IgD-negative memory B cell (primary cell): ENCODE results near the gene DSCAM. TPM values are rescaled to one million over a fixed set of nuclear protein-coding genes. Genes with fewer than 3 reads are reported as not detected.
A peak's percentile ranks its signal among the peaks of the same experiment; 100 is the strongest.

Experiments used
- H3K27ac Mint-ChIP-seq, 3 donors: one replicate each; pipeline ENCODE4 v1.8.0; 2020 to 2022; ENCODE audit warnings: mild to moderate bottlenecking in 3 of 3, mixed read lengths in 3 of 3, moderate library complexity in 1 of 3
- H3K27me3 Mint-ChIP-seq: one replicate; pipeline ENCODE4 v1.8.0; 2021; ENCODE audit warnings: mixed read lengths
- H3K36me3 Mint-ChIP-seq: one replicate; pipeline ENCODE4 v1.8.0; 2020; ENCODE audit warnings: mild to moderate bottlenecking, mixed read lengths
- H3K4me1 Mint-ChIP-seq, 3 donors: one replicate each; pipeline ENCODE4 v1.8.0; 2020 to 2022; ENCODE audit warnings: mixed read lengths in 3 of 3, mild to moderate bottlenecking in 1 of 3
- H3K4me3 Mint-ChIP-seq, 4 donors: one replicate each; pipeline ENCODE4 v1.8.0; 2020 to 2022; ENCODE audit warnings: mild to moderate bottlenecking in 4 of 4, mixed read lengths in 4 of 4, moderate library complexity in 3 of 4
- H3K9me3 Mint-ChIP-seq, 3 donors: one replicate each; pipeline ENCODE4 v1.8.0; 2020 to 2021; ENCODE audit warnings: mixed read lengths in 3 of 3, mild to moderate bottlenecking in 1 of 3
- polyA plus RNA-seq: library from polyadenylated mRNA; unstranded; fragments of 300-500 nt; fragmentation: Illumina TruSeq; gene quantifications from one replicate; pipeline ENCODE4 v1.2.3, GENCODE V29; 2021

Gene DSCAM
- polyA plus RNA-seq, 1 donor from 2014 or later, result not detected

DNA sequence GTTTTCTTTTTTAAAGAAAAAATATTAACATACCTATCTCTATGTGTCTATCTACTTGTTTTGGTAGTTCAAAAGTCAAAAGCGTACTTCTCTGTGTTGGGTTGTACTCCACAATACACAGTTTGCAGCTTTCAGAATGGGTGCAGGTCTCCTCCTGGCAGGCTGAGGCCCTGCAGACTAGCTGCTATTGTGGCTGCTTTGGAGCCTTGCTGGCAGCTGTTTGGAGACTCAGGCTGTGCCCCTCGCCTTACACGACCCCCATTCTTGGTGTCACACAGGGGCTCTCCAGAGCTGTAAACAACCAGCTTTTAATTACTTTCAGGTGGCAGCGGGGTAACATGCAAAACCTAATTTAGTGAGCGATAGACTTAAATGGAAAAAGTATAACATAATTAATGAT is 160.4 kb downstream of the DSCAM start:
- Mint-ChIP-seq H3K27ac (no peak overlapping the region), H3K9me3 (peaks cover 0 to 10% (median 5%) of the 10 kb centered on the region in 3 donors), H3K36me3 (no peaks in the 10 kb centered on the region), H3K4me3 (no peak overlapping the region), H3K27me3 (no peaks in the 10 kb centered on the region), H3K4me1 (peaks cover 0 to under 1% (median 0%) of the 10 kb centered on the region in 3 donors)

DNA sequence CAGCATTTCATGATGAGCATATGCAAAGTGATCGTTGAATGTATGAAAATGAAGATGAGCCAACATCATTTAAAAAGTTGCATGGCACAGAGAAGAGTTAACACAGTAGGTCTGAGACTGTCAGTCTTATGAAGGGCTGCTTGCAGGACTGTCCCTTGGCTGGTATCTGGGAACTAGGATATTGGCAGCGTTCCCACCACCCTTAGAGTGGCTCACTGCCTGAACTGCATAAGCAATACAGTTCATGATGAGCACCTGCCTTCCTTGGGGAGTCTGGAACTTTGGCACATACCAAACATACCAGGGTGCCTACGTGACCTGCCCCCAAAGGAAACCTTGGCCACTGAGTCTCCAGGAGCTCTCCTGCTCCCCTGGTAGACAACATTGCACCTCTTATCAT is 161.8 kb downstream of the DSCAM start:
- Mint-ChIP-seq H3K36me3 (no peaks in the 10 kb centered on the region), H3K27ac (no peak overlapping the region), H3K4me1 (peaks cover 0 to 2% (median 0%) of the 10 kb centered on the region in 3 donors), H3K9me3 (peaks cover 0 to 10% (median 5%) of the 10 kb centered on the region in 3 donors), H3K27me3 (no peaks in the 10 kb centered on the region), H3K4me3 (no peak overlapping the region)

DNA sequence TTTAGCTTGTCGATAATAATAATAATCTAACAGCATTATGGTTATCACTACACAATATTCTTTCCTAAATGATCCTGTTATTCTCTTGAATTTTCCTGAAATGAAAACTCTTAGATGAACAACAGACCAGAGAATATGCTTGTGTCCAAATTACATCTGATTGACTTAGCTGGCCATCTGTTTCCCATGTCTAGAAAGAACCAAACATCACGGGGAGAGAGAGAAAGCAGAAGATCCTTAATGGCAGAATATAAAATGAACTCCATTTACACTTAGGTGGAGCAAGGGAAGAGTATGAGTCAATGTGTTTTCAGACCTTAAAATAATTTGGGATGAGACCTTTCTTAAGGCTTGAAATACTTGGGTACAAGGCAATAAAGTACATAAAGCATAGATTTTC is 162.2 kb downstream of the DSCAM start:
- Mint-ChIP-seq H3K27me3 (no peaks in the 10 kb centered on the region), H3K36me3 (no peaks in the 10 kb centered on the region), H3K4me3 (no peak overlapping the region), H3K27ac (no peak overlapping the region), H3K9me3 (peaks cover 0 to 10% (median 5%) of the 10 kb centered on the region in 3 donors), H3K4me1 (peaks cover 0 to 2% (median 0%) of the 10 kb centered on the region in 3 donors)

DNA sequence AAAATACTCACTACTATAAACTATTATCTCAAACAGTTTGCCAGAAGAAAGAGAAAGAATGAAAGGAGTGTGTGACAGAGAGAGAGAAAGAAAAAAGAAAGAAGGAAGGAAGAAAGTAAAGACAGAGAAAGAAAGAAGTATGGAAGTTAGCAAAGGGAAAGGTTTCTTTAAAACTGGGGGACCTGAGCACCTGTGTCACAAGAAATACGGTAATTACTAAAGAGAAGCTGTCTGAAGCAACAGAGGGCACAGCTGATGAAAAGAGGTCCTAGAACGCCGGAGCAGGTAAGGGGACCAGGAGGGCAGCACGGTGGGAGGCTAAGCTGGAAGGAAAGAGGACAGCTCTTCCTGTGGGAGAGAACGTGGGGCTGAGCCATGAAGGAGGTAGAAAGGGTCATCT is 163.6 kb downstream of the DSCAM start:
- Mint-ChIP-seq H3K4me3 (peak overlapping the region in 1 of 4 donors; percentile 28), H3K36me3 (no peaks in the 10 kb centered on the region), H3K27me3 (no peaks in the 10 kb centered on the region), H3K9me3 (peaks cover 0 to 10% (median 5%) of the 10 kb centered on the region in 3 donors), H3K4me1 (peaks cover 0 to 2% (median 0%) of the 10 kb centered on the region in 3 donors), H3K27ac (no peak overlapping the region)

DNA sequence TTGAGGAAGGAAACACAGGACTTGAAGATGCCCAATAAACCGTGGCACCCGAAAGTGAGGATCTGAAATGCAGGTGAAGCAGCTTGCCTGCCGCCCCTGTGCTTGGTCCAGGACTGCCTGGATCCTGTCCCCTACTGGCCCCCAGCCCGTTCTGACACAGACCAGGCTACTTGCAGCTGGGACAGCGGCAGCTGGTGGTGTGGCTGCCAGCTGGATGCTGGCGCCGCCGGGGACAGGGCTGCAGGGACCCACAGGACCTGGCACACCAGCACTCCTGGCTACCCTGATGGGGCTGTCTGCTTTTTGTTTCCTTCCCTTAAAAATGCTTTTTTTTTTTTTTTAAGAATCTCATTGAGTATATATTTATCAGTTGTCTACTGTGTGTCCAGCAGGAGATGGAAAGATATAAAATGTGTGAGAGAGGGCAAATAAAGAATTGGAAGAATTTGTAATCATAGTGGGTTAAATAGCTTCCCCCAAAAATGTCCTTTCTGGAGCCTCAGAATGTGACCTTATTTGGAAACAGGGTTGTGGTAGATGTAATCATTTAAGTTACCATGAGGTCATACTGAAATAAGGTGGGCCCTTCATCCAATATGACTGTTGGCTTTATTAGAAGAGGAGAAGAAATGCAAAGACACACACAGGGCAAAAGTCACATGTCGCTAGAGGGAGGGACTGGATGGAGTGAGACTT is 165.6 kb downstream of the DSCAM start:
- no peaks in the 10 kb centered on the region for H3K36me3 Mint-ChIP-seq
- no peak overlapping the region for H3K4me3 Mint-ChIP-seq
- peaks cover 0 to 10% (median 5%) of the 10 kb centered on the region in 3 donors for H3K9me3 Mint-ChIP-seq
- H3K4me1 Mint-ChIP-seq, result peaks cover 0 to 2% (median 0%) of the 10 kb centered on the region in 3 donors
- no peaks in the 10 kb centered on the region for H3K27me3 Mint-ChIP-seq
- no peak overlapping the region for H3K27ac Mint-ChIP-seq

DNA sequence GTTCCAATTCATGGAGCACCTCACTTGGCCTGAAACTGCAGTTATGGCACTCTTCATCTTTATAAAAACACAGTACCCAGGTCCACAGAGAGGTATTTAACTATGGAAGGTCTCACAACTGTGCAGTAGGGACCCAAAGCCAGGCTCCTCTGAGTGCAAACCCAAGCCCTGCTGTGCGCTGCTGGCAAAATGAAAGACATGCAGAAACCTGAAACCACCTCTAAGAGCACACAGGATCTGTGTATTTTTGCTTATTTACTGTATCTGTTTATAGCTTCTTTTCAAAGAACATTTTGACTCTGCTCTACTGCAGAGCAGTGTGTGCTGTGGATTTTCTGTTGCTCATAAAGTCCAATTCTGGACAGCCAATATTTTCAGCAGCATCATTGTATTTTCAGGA is 166.6 kb downstream of the DSCAM start:
- Mint-ChIP-seq H3K4me3 (no peak overlapping the region), H3K27me3 (no peaks in the 10 kb centered on the region)

DNA sequence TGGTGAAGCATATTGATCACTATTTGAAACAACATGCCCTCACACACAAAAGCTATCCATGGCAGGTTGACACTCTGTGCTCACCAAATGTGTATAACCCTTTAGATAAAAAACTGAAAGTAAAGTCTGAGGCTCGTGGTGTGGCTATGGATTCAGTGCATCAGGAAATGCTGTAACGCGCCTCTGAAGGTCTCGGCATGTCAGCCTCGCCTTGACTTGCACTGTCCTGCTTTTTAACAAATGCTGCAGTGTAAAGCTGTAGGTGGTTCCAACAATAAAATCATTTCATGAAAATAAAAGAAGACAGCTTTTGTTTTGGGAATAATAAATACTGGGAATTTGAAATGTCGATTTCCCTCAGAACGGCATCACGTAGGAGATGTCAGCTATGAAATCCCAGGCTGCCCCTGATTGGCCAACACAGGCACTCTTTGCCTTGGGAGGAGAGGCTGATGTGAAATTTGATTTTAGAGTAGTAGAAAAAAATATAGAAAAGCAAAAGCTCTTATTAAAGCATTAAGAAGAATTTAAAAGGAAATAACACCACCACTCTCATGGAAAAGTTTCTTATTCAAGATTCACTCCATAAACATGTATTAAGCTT is 168.2 kb downstream of the DSCAM start:
- Mint-ChIP-seq H3K36me3 (no peaks in the 10 kb centered on the region), H3K27ac (no peak overlapping the region), H3K9me3 (peaks cover 0 to 10% (median 6%) of the 10 kb centered on the region in 3 donors), H3K27me3 (no peaks in the 10 kb centered on the region), H3K4me3 (no peak overlapping the region), H3K4me1 (peaks cover 0 to 2% (median 0%) of the 10 kb centered on the region in 3 donors)

More for the DNA sequence above, 166.6 kb downstream of the DSCAM start:
- H3K36me3 Mint-ChIP-seq, result no peaks in the 10 kb centered on the region
- peaks cover 0 to 10% (median 4%) of the 10 kb centered on the region in 3 donors for H3K9me3 Mint-ChIP-seq
- H3K4me1 Mint-ChIP-seq, result peaks cover 0 to 2% (median 0%) of the 10 kb centered on the region in 3 donors
- no peak overlapping the region for H3K27ac Mint-ChIP-seq

DNA sequence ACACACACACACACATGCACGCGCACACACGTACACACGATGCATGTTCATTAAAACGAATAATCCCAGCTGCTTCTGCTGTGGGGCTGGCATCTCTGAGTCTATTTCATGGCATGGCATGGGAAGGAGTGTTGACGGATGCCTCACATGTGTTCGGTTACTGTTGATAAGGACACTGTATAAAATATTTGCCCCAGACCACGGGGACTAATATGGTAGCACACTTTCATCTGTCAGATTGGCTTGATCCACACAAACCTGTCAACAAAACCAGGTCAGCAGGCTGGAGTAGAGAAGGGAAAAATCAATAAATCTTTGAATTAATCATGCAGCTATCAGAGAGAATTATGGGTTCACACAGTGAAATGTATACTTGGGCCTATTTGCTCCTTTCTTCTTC is 171.9 kb downstream of the DSCAM start:
- H3K36me3 Mint-ChIP-seq, result peaks cover 2% of the 10 kb centered on the region
- H3K27ac Mint-ChIP-seq, result no peak overlapping the region
- H3K27me3 Mint-ChIP-seq, result no peaks in the 10 kb centered on the region
- peaks cover 0 to 4% (median 0%) of the 10 kb centered on the region in 3 donors for H3K9me3 Mint-ChIP-seq
- H3K4me3 Mint-ChIP-seq, result no peak overlapping the region
- no peaks in the 10 kb centered on the region for H3K4me1 Mint-ChIP-seq

DNA sequence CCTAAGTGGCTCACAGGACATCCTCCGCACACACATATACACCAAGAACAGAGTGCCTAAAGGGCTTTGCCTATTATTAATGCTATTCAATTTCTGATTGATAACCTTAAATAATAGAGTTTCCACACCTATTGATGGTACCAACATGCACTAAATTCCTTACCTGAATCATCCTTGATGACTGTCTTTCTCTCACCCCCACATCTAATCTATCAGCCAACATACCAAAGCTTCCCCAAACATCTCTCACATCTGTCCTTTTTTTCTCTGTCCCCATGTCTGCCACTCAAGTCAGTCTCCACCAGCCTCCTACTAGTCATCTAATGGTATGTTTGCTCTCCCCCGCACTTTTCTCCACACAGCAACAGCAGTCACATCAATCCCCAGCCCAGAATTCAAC is 174.4 kb downstream of the DSCAM start:
- Mint-ChIP-seq H3K27ac (no peak overlapping the region), H3K9me3 (peaks cover 0 to 4% (median 0%) of the 10 kb centered on the region in 3 donors), H3K4me3 (no peak overlapping the region), H3K27me3 (no peaks in the 10 kb centered on the region), H3K36me3 (peaks cover 2% of the 10 kb centered on the region), H3K4me1 (no peaks in the 10 kb centered on the region)

DNA sequence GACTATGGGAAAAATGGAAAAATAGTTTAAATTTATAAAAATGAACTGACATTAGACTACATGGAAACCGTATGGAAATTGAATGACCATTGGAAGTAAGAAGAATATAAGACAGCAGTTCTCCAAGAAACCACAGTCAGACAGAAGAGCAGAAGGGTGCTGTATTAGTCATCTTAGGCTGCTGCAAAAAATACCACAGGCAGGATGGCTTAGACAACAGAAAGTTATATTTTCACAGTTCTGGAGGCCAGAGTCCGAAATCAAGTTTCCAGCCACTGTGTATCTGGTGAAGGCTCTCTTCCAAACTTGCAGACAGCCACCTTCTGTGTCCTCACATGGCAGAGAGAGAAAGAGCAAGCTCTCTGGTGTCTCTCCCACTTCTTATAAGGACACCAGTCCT is 175.2 kb downstream of the DSCAM start:
- no peaks in the 10 kb centered on the region for H3K4me1 Mint-ChIP-seq
- peaks cover 2% of the 10 kb centered on the region for H3K36me3 Mint-ChIP-seq
- no peak overlapping the region for H3K27ac Mint-ChIP-seq
- peaks cover 0 to 4% (median 0%) of the 10 kb centered on the region in 3 donors for H3K9me3 Mint-ChIP-seq
- no peak overlapping the region for H3K4me3 Mint-ChIP-seq
- no peaks in the 10 kb centered on the region for H3K27me3 Mint-ChIP-seq

DNA sequence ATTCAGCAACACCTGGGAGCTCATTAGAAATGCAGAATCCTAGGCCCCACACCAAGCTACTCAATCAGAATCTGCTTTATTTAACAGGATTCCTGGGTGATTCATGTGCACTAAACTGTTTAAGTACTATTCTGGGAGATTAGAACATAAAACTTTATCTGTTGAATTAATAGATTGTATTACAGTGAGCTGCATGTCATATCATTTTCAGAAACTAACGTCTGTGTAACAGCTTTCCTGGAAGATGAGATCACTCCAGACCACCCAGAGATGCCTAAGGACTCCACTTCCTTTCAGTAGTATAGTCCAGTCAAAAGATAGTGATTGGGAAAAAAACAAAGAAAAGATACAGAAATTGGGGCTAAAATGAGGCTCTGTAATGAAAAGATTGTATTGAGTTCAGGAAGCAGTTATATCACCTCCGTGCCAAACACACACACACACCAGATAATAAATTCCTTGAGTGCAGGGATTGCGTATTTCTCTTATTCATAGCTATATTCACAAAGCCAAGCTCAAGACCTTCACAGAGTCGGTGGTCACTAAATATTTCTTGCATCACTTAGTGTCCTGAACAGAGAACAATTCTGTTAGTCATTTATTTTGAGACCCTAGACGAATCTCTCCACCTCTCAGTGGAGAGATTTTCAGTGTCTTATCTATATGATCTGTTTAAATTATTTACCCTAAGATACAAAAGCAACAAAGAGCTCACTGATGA is 178.2 kb downstream of the DSCAM start:
- Mint-ChIP-seq H3K36me3 (peaks cover 2% of the 10 kb centered on the region), H3K27me3 (no peaks in the 10 kb centered on the region), H3K4me3 (no peak overlapping the region), H3K4me1 (no peaks in the 10 kb centered on the region), H3K9me3 (peaks cover 0 to 2% (median 0%) of the 10 kb centered on the region in 3 donors), H3K27ac (no peak overlapping the region)

DNA sequence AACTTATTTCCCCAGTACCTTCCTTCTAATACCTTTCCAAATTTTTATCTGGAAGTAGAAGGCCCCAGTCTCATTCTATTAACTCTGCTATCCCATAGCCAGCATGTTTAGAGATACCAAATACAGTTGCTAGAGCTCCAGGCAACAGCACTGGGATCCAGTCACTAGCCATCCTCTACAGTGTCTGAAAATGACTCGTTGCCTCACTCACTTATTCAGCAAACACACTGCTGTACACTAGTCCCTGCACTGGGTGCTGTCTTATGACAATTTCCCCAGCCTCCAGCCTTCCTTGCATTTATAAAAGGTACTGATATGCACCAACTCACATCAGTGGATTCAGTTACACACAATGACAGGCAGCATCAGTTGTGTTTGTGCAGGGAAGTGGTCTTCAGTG is 179.0 kb downstream of the DSCAM start:
- Mint-ChIP-seq H3K4me1 (no peaks in the 10 kb centered on the region), H3K9me3 (peaks cover 1 to 2% (median 2%) of the 10 kb centered on the region in 3 donors), H3K27ac (no peak overlapping the region), H3K27me3 (no peaks in the 10 kb centered on the region), H3K4me3 (no peak overlapping the region), H3K36me3 (peaks cover 2% of the 10 kb centered on the region)

DNA sequence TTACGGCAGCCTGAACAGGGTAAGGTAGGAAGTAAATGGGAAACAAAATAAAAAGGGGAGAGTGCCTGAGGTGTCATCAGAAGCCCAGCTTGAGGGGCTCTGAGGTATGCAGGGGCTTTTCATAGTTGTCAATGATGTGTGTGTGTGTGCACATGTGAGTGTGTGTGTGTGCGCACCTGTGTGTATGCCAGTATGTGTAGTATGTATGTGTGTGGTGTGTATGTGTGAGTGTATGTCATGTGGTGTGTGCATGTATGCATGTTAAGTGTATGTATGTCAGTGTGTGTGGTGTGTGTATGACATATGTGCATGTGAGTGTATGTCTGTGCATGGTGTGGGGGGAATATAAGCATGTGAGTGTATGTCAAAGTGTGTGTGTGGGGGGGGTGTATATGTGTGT is 184.1 kb downstream of the DSCAM start:
- Mint-ChIP-seq H3K27me3 (no peaks in the 10 kb centered on the region), H3K9me3 (peaks cover 0 to 5% (median 3%) of the 10 kb centered on the region in 3 donors), H3K4me3 (no peak overlapping the region), H3K27ac (no peak overlapping the region), H3K36me3 (no peaks in the 10 kb centered on the region), H3K4me1 (no peaks in the 10 kb centered on the region)

DNA sequence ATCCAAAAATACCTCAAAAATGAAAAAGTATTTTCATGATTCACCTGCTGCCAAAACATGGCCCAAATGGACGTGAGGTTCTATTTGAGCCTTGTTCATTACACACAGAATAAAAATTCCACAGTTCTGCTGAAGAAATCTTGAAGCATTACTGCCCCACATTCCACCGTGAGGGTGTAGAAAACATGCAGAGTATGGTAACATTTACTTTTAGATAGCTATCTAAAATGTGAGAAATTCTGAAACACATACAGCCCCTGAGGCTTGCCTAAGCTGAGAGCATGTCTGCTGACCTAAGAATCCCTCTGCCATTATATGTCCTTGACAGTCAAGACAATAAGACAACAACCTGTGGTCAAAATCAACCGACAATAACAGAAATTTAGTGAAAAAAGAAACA is 186.5 kb downstream of the DSCAM start:
- no peak overlapping the region for H3K4me3 Mint-ChIP-seq
- peaks cover 2 to 9% (median 3%) of the 10 kb centered on the region in 3 donors for H3K9me3 Mint-ChIP-seq
- H3K36me3 Mint-ChIP-seq, result no peaks in the 10 kb centered on the region
- H3K27ac Mint-ChIP-seq, result peak overlapping the region in 1 of 3 donors; percentile 25
- no peaks in the 10 kb centered on the region for H3K27me3 Mint-ChIP-seq
- H3K4me1 Mint-ChIP-seq, result no peaks in the 10 kb centered on the region

DNA sequence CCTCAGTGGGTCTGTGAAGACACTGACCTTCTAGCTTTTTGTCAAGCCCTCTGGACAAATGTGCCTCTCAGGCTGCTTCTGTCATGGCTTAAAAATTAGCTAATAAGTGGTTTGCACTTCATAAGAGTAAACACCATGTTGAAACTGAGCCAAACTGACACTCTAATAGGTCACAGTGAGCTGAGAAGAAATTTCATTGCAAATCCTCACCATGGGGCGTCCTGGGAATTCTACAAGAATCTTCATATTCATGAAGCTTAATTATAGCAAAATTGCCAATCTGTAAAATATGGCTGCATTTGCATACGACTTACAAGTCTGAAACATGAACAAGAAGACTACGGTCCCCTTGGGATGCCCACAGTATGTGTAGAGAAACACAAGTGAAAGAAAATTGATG is 188.6 kb downstream of the DSCAM start:
- Mint-ChIP-seq H3K36me3 (no peaks in the 10 kb centered on the region), H3K27ac (no peak overlapping the region), H3K4me3 (no peak overlapping the region), H3K27me3 (no peaks in the 10 kb centered on the region), H3K9me3 (peaks cover 4 to 9% (median 6%) of the 10 kb centered on the region in 3 donors), H3K4me1 (no peaks in the 10 kb centered on the region)
